K562 (cell line): ENCODE measurements around the gene DNMT1. TPM values are rescaled to one million over a fixed set of nuclear protein-coding genes. Genes with fewer than 3 reads are reported as not detected.
A peak's percentile ranks its signal among the peaks of the same experiment; 100 is the strongest.
"Not testable (repeated sequence)": the region's sequence is repeated elsewhere in the genome, so short reads cannot be mapped to it uniquely, and the experiment has no call there.

ENCODE experiments used
- ATAC-seq: fragments of 200-7000 bp; cut with Tn5 transposase; 3 replicates; pipeline ENCODE4 v1.9.1; 2020; ENCODE audit warnings: moderate library complexity
- BruUV-seq: library from RNA; stranded (reverse); fragments of 400-500 nt; replicated peaks from 2 replicates; lab custom pipeline; 2021; lab: Mats Ljungman, UMichigan
- CTCF ChIA-PET: fragments of 300-600 bp; formaldehyde crosslinking; extraction: SDS; loops from one replicate; lab custom pipeline; 2021; ENCODE audit warnings: low intra/inter-chr PET ratio; lab: Yijun Ruan, JAX
- POLR2A ChIA-PET: fragments of 300-600, 350-650 bp; sonication (Branson Sonifier 250); formaldehyde crosslinking; extraction: SDS; loops from one replicate; lab custom pipeline; 2021; ENCODE audit warnings: antibody characterized with exemption, inconsistent platforms; lab: Yijun Ruan, JAX
- DNase-seq, 4 experiments: peaks; one replicate each; pipeline versions ENCODE4 v3.0.0 to v3.0.0-alpha.2; 2011 to 2018; ENCODE audit warnings: low spot score in 3 of 4, mixed read lengths in 3 of 4; ENCODE audit errors: extremely low read depth in 1 of 4
- FAIRE-seq: peaks from 2 replicates; lab custom pipeline; 2011; peaks lifted over from hg19 to GRCh38; lab: Jason Lieb, UNC
- H2AFZ ChIP-seq: 2 replicates; pipeline ENCODE4 v1.6.0; 2011; ENCODE audit warnings: low read depth, low read length, control low read depth, inconsistent platforms
- H3K27ac ChIP-seq: fragments of 200-600 bp; 3 replicates; pipeline ENCODE4 v1.8.0; 2011; ENCODE audit warnings: low read depth, mild to moderate bottlenecking, control low read depth, inconsistent platforms, low read length, moderate library complexity, mixed read lengths; ENCODE audit errors: extremely low read depth
- H3K27me3 ChIP-seq, 2 experiments: fragments of 300-600 bp in 1 of 2; 2 replicates in 1 of 2; 3 replicates in 1 of 2; pipeline versions ENCODE4 v1.6.0 to v1.8.0; 2011; ENCODE audit warnings: inconsistent platforms in 2 of 2, low read length in 2 of 2, mild to moderate bottlenecking in 1 of 2, mixed read lengths in 1 of 2, moderate library complexity in 1 of 2; ENCODE audit not compliant: control insufficient read depth in 2 of 2, insufficient read depth in 2 of 2
- H3K36me3 ChIP-seq: fragments of 300-600 bp; 3 replicates; pipeline ENCODE4 v1.8.0; 2011; ENCODE audit warnings: mild to moderate bottlenecking, low read length, inconsistent platforms; ENCODE audit not compliant: control insufficient read depth, insufficient read depth
- H3K4me1 ChIP-seq, 2 experiments: fragments of 200-600 bp in 1 of 2; replicated peaks in 1 of 2; 2 replicates in 1 of 2; 3 replicates in 1 of 2; pipeline versions ENCODE4 v1.5.1 to v1.8.0; 2011; ENCODE audit warnings: inconsistent platforms in 2 of 2, low read length in 2 of 2, mild to moderate bottlenecking in 1 of 2, mixed read lengths in 1 of 2, moderate library complexity in 1 of 2; ENCODE audit not compliant: control insufficient read depth in 2 of 2, insufficient read depth in 2 of 2
- H3K4me2 ChIP-seq: 2 replicates; pipeline ENCODE4 v1.6.1; 2011; ENCODE audit warnings: low read length, control low read depth, inconsistent platforms, mixed read lengths; ENCODE audit not compliant: insufficient read depth
- H3K4me3 ChIP-seq: fragments of 200-600 bp; sonication (generic), shearing (Covaris generic); 2 replicates; pipeline ENCODE4 v1.5.1; 2016; ENCODE audit warnings: control low read depth, inconsistent platforms
- H3K79me2 ChIP-seq: fragments of 200-600 bp; 3 replicates; pipeline ENCODE4 v1.8.0; 2011; ENCODE audit warnings: low read length, inconsistent platforms; ENCODE audit not compliant: control insufficient read depth, insufficient read depth
- H3K9ac ChIP-seq, 2 experiments: 2 replicates each; pipeline versions ENCODE4 v1.6.0 to v1.6.1; 2011; ENCODE audit warnings: low read depth in 2 of 2, low read length in 2 of 2, control low read depth in 1 of 2, inconsistent platforms in 1 of 2, mild to moderate bottlenecking in 1 of 2, mixed read lengths in 1 of 2; ENCODE audit not compliant: insufficient read depth in 1 of 2
- H3K9me1 ChIP-seq: one replicate; pipeline ENCODE4 v1.6.0; 2011; ENCODE audit warnings: inconsistent platforms, mild to moderate bottlenecking, low read length, moderate library complexity; ENCODE audit not compliant: control insufficient read depth, insufficient read depth
- H3K9me3 ChIP-seq: replicated peaks from 2 replicates; pipeline ENCODE4 v1.5.1; 2011; ENCODE audit warnings: low read depth, low read length, inconsistent platforms; ENCODE audit not compliant: control insufficient read depth, insufficient read depth
- H4K20me1 ChIP-seq: replicated peaks from 2 replicates; pipeline ENCODE4 v1.6.1; 2011; ENCODE audit warnings: low read length, inconsistent platforms, mixed read lengths; ENCODE audit not compliant: control insufficient read depth, insufficient read depth
- BHLHE40 ChIP-seq: IDR thresholded peaks from 2 replicates; pipeline ENCODE4 v1.6.1; 2011; ENCODE audit warnings: low read length, improper control_type of control experiment
- CEBPZ ChIP-seq: fragments of 150-350 bp; IDR thresholded peaks from 2 replicates; pipeline ENCODE4 v1.6.1; 2014; ENCODE audit warnings: low read depth, mild to moderate bottlenecking, low read length, borderline replicate concordance
- MEIS2 ChIP-seq: fragments of 450-650 bp; IDR thresholded peaks from 2 replicates; pipeline ENCODE4 v1.6.1; 2014; ENCODE audit warnings: mild to moderate bottlenecking; ENCODE audit not compliant: partially characterized antibody
- PKNOX1 ChIP-seq: fragments of 450-650 bp; IDR thresholded peaks from 2 replicates; pipeline ENCODE4 v1.6.1; 2016
- WGBS: fragments of 100-300 bp; shearing (Covaris generic); methylation state at CpG from one replicate; pipeline ENCODE4 v1.1.6; 2016; ENCODE audit warnings: low coverage, mixed read lengths; ENCODE audit not compliant: insufficient coverage; ENCODE audit errors: missing lambda C conversion rate; 5-methylcytosine and 5-hydroxymethylcytosine counted together
- in situ Hi-C: fragments of 300-500 bp; cut with MboI; formaldehyde crosslinking; loops from 4 replicates; pipeline ENCODE4 v1.15.0; 2018; ENCODE audit warnings: inconsistent platforms, mixed read lengths
- intact Hi-C: fragments of 100-400 bp; cut with micrococcal nuclease; formaldehyde crosslinking; loops from 2 replicates; pipeline ENCODE4 v1.14.2; 2022
- polyA plus RNA-seq, 8 experiments: library from polyadenylated mRNA; depleted of rRNA in 4 of 8; stranded (reverse) in 5 of 8; unstranded in 3 of 8; fragments of >200 nt; fragmentation: Nextera tagmentation in 2 of 8; fragmentation: Illumina TruSeq in 1 of 8; extraction: Ambion mirVana in 2 of 8; extraction: Trizol in 1 of 8; gene quantifications; 2 replicates each; pipeline versions ENCODE4 v1.2.1 to v1.2.3, GENCODE V29; 2011 to 2014; ENCODE audit warnings: inconsistent platforms in 1 of 8, missing spikeins in 1 of 8
- total RNA-seq, 7 experiments: library from RNA; depleted of rRNA in 6 of 7; stranded (reverse); fragments of >200 nt in 6 of 7; fragmentation: Illumina TruSeq in 2 of 7; extraction: Trizol in 2 of 7; gene quantifications; 2 replicates each; pipeline versions ENCODE4 v1.2.1 to v1.2.3, GENCODE V29; 2011 to 2021; ENCODE audit warnings: low replicate concordance in 1 of 7

The DNMT1 gene
- total and polyA plus RNA-seq, 9 of the 15 experiments (the other 6 are each of a cell fraction or from before 2014, with no cell fraction given) = 80.1 to 271 (median 121) TPM

GRCh38 chr19:10241826-10242449, 47.2 kb upstream of the DNMT1 start:
- H3K4me1 ChIP-seq = not testable (repeated sequence)

GRCh38 chr19:10238172-10238783, 43.5 kb upstream of the DNMT1 start:
- no peaks in the 10 kb centered on the region for H3K9me3 ChIP-seq
- no peaks in the 10 kb centered on the region for H3K79me2 ChIP-seq
- H3K4me1 ChIP-seq = peaks cover 13 to 21% of the 10 kb centered on the region in 2 experiments
- intact Hi-C loops = no loop called here
- no peak for ATAC-seq
- no peak overlapping the region for H3K4me3 ChIP-seq
- no peaks in the 10 kb centered on the region for H3K36me3 ChIP-seq
- H3K9ac ChIP-seq = peak overlapping the region in 1 of 2 experiments; percentile 72; a peak in 1 of 4 replicates
- H4K20me1 ChIP-seq = no peaks in the 10 kb centered on the region
- CTCF ChIA-PET = no interaction called here
- FAIRE-seq = no peak
- POLR2A ChIA-PET = no interaction called here
- H3K9me1 ChIP-seq = no peaks in the 10 kb centered on the region
- 0 out of 2 replicates have a peak overlapping the region, but pooled peaks have one; percentile 2 for H2AFZ ChIP-seq
- BruUV-seq = no TSS peak
- no peak overlapping the region for H3K4me2 ChIP-seq
- in situ Hi-C loops = no loop called here
- no peak for DNase-seq
- H3K27ac ChIP-seq = no peak overlapping the region
- no peaks in the 10 kb centered on the region for H3K27me3 ChIP-seq
- 63% methylated on average over 11 of the region's 12 CpGs for WGBS
- TF ChIP-seq BHLHE40 (peak; percentile 62), MEIS2 (peak; percentile 11), CEBPZ (no peak), PKNOX1 (peak; percentile 22; the same call in 1 of the 2 replicates)

More at GRCh38 chr19:10241826-10242449, 47.2 kb upstream of the DNMT1 start:
- WGBS = 73% methylated on average over 10 of the region's 11 CpGs
- BruUV-seq, H3K9ac ChIP-seq, H4K20me1 ChIP-seq, H3K27me3 ChIP-seq, ATAC-seq, H3K36me3 ChIP-seq, intact Hi-C loops, H3K9me1 ChIP-seq, H3K27ac ChIP-seq, H3K4me3 ChIP-seq, H3K9me3 ChIP-seq, H2AFZ ChIP-seq, CTCF ChIA-PET, H3K79me2 ChIP-seq, DNase-seq, FAIRE-seq, POLR2A ChIA-PET, H3K4me2 ChIP-seq: not testable (repeated sequence)
- in situ Hi-C loops = loop anchor here (5.0 kb wide), 1 partner anchor 170 kb away; no protein-coding TSS in a partner anchor
